HL-60 (cell line): ENCODE results near the gene TMCO1.
"Not testable (repeated sequence)": the region's sequence is repeated elsewhere in the genome, so short reads cannot be mapped to it uniquely, and the experiment has no call there.

Source experiments
- DNase-seq, 2 experiments: peaks; one replicate each; pipeline ENCODE4 v3.0.0-alpha.2; 2010 to 2020; ENCODE audit warnings: low read depth in 1 of 2, low spot score in 1 of 2
- H3K27ac ChIP-seq: fragments of 250-450 bp; sonication (Bioruptor Pico); replicated peaks from 2 replicates; pipeline ENCODE4 v1.5.1; 2020; ENCODE audit warnings: mild to moderate bottlenecking, moderate library complexity
- H3K27me3 ChIP-seq: fragments of 250-450 bp; sonication (Bioruptor Pico); 2 replicates; pipeline ENCODE4 v1.5.1; 2021; ENCODE audit warnings: mild to moderate bottlenecking, moderate library complexity; ENCODE audit not compliant: insufficient read depth, poor library complexity, severe bottlenecking
- H3K4me3 ChIP-seq: replicated peaks from 2 replicates; pipeline ENCODE4 v1.5.1; 2011; ENCODE audit warnings: mild to moderate bottlenecking, control low read depth, low read length; ENCODE audit not compliant: insufficient read depth
- GABPA ChIP-seq: IDR thresholded peaks from 2 replicates; pipeline ENCODE4 v1.6.1; 2012; ENCODE audit warnings: low read depth
- POLR2AphosphoS5 ChIP-seq: IDR thresholded peaks from 2 replicates; pipeline ENCODE4 v1.6.1; 2012; ENCODE audit warnings: low read depth
- REST ChIP-seq: IDR thresholded peaks from 2 replicates; pipeline ENCODE4 v1.6.1; 2012; ENCODE audit warnings: low read depth; ENCODE audit not compliant: insufficient replicate concordance
- SPI1 ChIP-seq: IDR thresholded peaks from 2 replicates; pipeline ENCODE4 v1.6.1; 2012; ENCODE audit warnings: low read depth, mild to moderate bottlenecking, borderline replicate concordance
- TF ChIP-seq, protein P1 (sequence below): IDR thresholded peaks from one replicate; pipeline ENCODE4 v1.5.1; 2011; ENCODE audit warnings: low read length, control low read depth, inconsistent platforms; ENCODE audit not compliant: insufficient read depth

Gene TMCO1

GRCh38 chr1:165683848-165684485, 84.7 kb downstream of the TMCO1 start:
- DNase-seq: no peak
- Histone ChIP-seq H3K27me3 (no peaks in the 10 kb centered on the region), H3K4me3 (no peak overlapping the region), H3K27ac (no peak overlapping the region)
- no peak for TF ChIP-seq GABPA
- no peak for TF ChIP-seq SPI1
- TF ChIP-seq REST: no peak
- TF ChIP-seq, protein P1, sequence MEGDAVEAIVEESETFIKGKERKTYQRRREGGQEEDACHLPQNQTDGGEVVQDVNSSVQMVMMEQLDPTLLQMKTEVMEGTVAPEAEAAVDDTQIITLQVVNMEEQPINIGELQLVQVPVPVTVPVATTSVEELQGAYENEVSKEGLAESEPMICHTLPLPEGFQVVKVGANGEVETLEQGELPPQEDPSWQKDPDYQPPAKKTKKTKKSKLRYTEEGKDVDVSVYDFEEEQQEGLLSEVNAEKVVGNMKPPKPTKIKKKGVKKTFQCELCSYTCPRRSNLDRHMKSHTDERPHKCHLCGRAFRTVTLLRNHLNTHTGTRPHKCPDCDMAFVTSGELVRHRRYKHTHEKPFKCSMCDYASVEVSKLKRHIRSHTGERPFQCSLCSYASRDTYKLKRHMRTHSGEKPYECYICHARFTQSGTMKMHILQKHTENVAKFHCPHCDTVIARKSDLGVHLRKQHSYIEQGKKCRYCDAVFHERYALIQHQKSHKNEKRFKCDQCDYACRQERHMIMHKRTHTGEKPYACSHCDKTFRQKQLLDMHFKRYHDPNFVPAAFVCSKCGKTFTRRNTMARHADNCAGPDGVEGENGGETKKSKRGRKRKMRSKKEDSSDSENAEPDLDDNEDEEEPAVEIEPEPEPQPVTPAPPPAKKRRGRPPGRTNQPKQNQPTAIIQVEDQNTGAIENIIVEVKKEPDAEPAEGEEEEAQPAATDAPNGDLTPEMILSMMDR: no peak
- TF ChIP-seq POLR2AphosphoS5: no peak

DNA sequence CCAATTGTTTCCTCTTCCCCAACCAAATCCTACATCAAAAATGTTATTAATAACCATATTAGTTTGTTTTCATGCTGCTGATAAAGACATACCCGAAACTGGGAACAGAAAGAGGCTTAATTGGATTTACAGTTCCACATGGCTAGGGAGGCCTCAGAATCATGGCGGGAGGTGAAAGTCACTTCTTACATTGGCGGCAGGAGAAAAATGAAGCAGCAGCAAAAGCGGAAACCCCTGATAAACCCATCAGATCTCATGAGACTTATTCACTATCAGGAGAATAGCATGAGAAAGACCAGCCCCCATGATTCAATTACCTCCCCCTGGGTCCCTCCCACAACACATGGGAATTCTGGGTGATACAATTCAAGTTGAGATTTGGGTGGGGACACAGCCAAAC, 87.9 kb downstream of the TMCO1 start:
- H3K27ac ChIP-seq, DNase-seq, H3K4me3 ChIP-seq, H3K27me3 ChIP-seq: not testable (repeated sequence)

GRCh38 chr1:165680303-165680702, 88.4 kb downstream of the TMCO1 start:
- Histone ChIP-seq H3K27ac (no peak overlapping the region), H3K27me3 (no peaks in the 10 kb centered on the region), H3K4me3 (no peak overlapping the region)
- no peak for DNase-seq
- TF ChIP-seq GABPA: no peak
- TF ChIP-seq, protein P1: no peak
- TF ChIP-seq POLR2AphosphoS5: no peak
- no peak for TF ChIP-seq SPI1
- no peak for TF ChIP-seq REST

GRCh38 chr1:165679282-165680036, 89.2 kb downstream of the TMCO1 start:
- no peaks in the 10 kb centered on the region for H3K27me3 ChIP-seq
- no peak for DNase-seq
- no peak overlapping the region for H3K4me3 ChIP-seq
- no peak overlapping the region for H3K27ac ChIP-seq
- TF ChIP-seq SPI1 (no peak), GABPA (no peak), REST (no peak), POLR2AphosphoS5 (no peak)
- TF ChIP-seq, protein P1: no peak
